ENCODE data around the gene PPP1R3D. TPM values are rescaled to one million over a fixed set of nuclear protein-coding genes. Genes with fewer than 3 reads are reported as not detected.

Gene PPP1R3D
- total and polyA plus RNA-seq, 2 of the 8 experiments (the other 6 are each of a cell fraction or from before 2014, with no cell fraction given), result 1.4 to 3.9 TPM

GRCh38 chr20:59938221-59938620 lies 1.9 kb downstream of the PPP1R3D start:
- no peak overlapping the region for H2BK15ac ChIP-seq (ENCODE audit: low read length)
- H3K4ac ChIP-seq (replicated peaks; ENCODE audit: insufficient read length, low read depth, low read length), result no peak overlapping the region
- H2BK12ac ChIP-seq (ENCODE audit: low read depth, low read length), result no peak overlapping the region
- H2BK5ac ChIP-seq (ENCODE audit: low read depth, low read length), result no peak overlapping the region
- H4K5ac ChIP-seq (ENCODE audit: insufficient read length, low read depth, low read length), result no peak overlapping the region
- TF ChIP-seq KDM4A (IDR thresholded peaks at IDR 0.05; ENCODE audit: low read depth, low read length, severe bottlenecking) (no peak), SRF (IDR thresholded peaks at IDR 0.05; ENCODE audit: low read depth, low read length) (no peak), KDM5A (IDR thresholded peaks at IDR 0.05; ENCODE audit: low read length) (no peak), EP300 (IDR thresholded peaks at IDR 0.05; ENCODE audit: borderline replicate concordance in 1 of 2, low read depth in 2 of 2, low read length in 2 of 2) (no peak)
- H3K9ac ChIP-seq (replicated peaks in 1 of 4; ENCODE audit: extremely low read depth in 1 of 4, low read depth in 3 of 4, low read length in 3 of 4), result no peak overlapping the region
- H3K27ac ChIP-seq (ENCODE audit: low read depth, low read length), result no peak overlapping the region
- H3K23ac ChIP-seq (ENCODE audit: insufficient read length), result no peak overlapping the region
- H2BK20ac ChIP-seq (ENCODE audit: low read length), result no peak overlapping the region
- no peak overlapping the region for H3K56ac ChIP-seq (replicated peaks; ENCODE audit: insufficient read length, low read depth, low read length)
- H3K9me3 ChIP-seq (ENCODE audit: insufficient read depth in 2 of 2, low read depth in 1 of 2, low read length in 1 of 2), result peaks cover 5 to 12% of the 10 kb centered on the region in 2 experiments; a peak in 3 of 4 replicates
- FAIRE-seq (no peak), DNase-seq (ENCODE audit: low read depth in 1 of 2, low spot score in 2 of 2) (no peak)
- no peak overlapping the region for H4K91ac ChIP-seq (replicated peaks; ENCODE audit: insufficient read length, low read length)
- H4K20me1 ChIP-seq (replicated peaks in 1 of 2; ENCODE audit: control insufficient read depth in 1 of 2, insufficient read depth in 2 of 2, low read length in 2 of 2), result peaks cover 0 to 7% of the 10 kb centered on the region in 2 experiments
- no peak overlapping the region for H4K8ac ChIP-seq (ENCODE audit: extremely low read depth, insufficient read depth, low read length)
- H3K14ac ChIP-seq (ENCODE audit: insufficient read length), result no peak overlapping the region
- H2AK5ac ChIP-seq (ENCODE audit: low read depth, low read length), result no peak overlapping the region
- POLR2A ChIA-PET (ENCODE audit: partially characterized antibody), result no interaction called here
- no peak overlapping the region for H2BK120ac ChIP-seq (replicated peaks; ENCODE audit: low read depth, low read length)
- H2AFZ ChIP-seq (ENCODE audit: low read length), result no peak overlapping the region
- CTCF ChIA-PET (ENCODE audit: partially characterized antibody), result interaction anchor here (0.6 to 1.4 kb wide), 4 partner anchors 11 to 119 kb away, joined by 3 to 6 read pairs (median 4); no protein-coding TSS in a partner anchor
- 100% methylated on average over 4 of the region's 4 CpGs; no CpG with 5 or more reads in 1 of the 2 experiments for WGBS, 2 experiments (ENCODE audit: extremely low coverage in 1 of 2, insufficient coverage in 1 of 2, insufficient read length in 1 of 2, insufficient replicate concordance in 2 of 2, low coverage in 1 of 2, low lambda C conversion rate in 2 of 2, missing lambda C conversion rate in 1 of 2)
- H3K27me3 ChIP-seq (replicated peaks in 1 of 4; ENCODE audit: control insufficient read depth in 3 of 4, extremely low read depth in 1 of 4, insufficient read depth in 3 of 4, low read length in 3 of 4), result peaks cover 9 to 30% (median 23%) of the 10 kb centered on the region in 4 experiments
- H3K4me3 ChIP-seq (ENCODE audit: extremely low read depth in 1 of 4, insufficient read depth in 2 of 4, low read depth in 3 of 4, low read length in 4 of 4), result no peak overlapping the region
- no peak overlapping the region for H3K18ac ChIP-seq (ENCODE audit: extremely low read depth, low read length)
- H3K4me2 ChIP-seq (ENCODE audit: insufficient read depth in 1 of 2, low read depth in 2 of 2, low read length in 2 of 2), result no peak overlapping the region
- H3K79me1 ChIP-seq (ENCODE audit: low read depth, low read length), result no peaks in the 10 kb centered on the region
- H3K79me2 ChIP-seq (ENCODE audit: control insufficient read depth in 1 of 2, insufficient read depth in 2 of 2, low read length in 2 of 2), result peaks cover 0 to 5% of the 10 kb centered on the region in 2 experiments; a peak in 1 of 4 replicates
- peaks cover 18% of the 10 kb centered on the region for H3K23me2 ChIP-seq (ENCODE audit: low read depth, low read length)
- H3K36me3 ChIP-seq (ENCODE audit: control insufficient read depth in 2 of 4, insufficient read depth in 4 of 4, low read length in 3 of 4), result peaks cover 0 to 9% (median 4%) of the 10 kb centered on the region in 4 experiments; a peak in 3 of 8 replicates
- peaks cover 0 to 4% (median 2%) of the 10 kb centered on the region in 4 experiments; a peak in 4 of 7 replicates for H3K4me1 ChIP-seq (replicated peaks in 1 of 4; ENCODE audit: control insufficient read depth in 3 of 4, insufficient read depth in 4 of 4, low read length in 3 of 4)

Data from H1 (cell line).